SK-MEL-5 (cell line): Measurements from ENCODE around the gene HSF5. TPM values are rescaled to one million over a fixed set of nuclear protein-coding genes. Genes with fewer than 3 reads are reported as not detected.

Source experiments
- total RNA-seq: library from RNA; depleted of rRNA; stranded (reverse); fragments of >200 nt; shearing (Covaris generic); gene quantifications from 2 replicates; pipeline ENCODE4 v1.2.3, GENCODE V29; 2014; rRNA removed

HSF5 gene
- total RNA-seq, 1 experiment from 2014 or later = not detected

Other genes starting within 250 kb of the HSF5 start
- gene LPO, start 249.8 kb downstream of the HSF5 start, total RNA-seq = not detected in 2 replicates
- not detected in 2 replicates for gene MPO, start 207.5 kb downstream of the HSF5 start, total RNA-seq
- not detected in 2 replicates for gene TSPOAP1, start 159.6 kb downstream of the HSF5 start, total RNA-seq
- gene SUPT4H1, start 136.2 kb downstream of the HSF5 start, total RNA-seq = 102 and 118 TPM in 2 replicates
- gene RNF43, start 70.9 kb downstream of the HSF5 start, total RNA-seq = 5.2 and 5.6 TPM in 2 replicates
- gene MTMR4, start 26.2 kb upstream of the HSF5 start, total RNA-seq = 62.3 and 70.7 TPM in 2 replicates
- gene TEX14, start 203.6 kb upstream of the HSF5 start, total RNA-seq = 0.55 and 2.9 TPM in 2 replicates
- 69.6 and 80.3 TPM in 2 replicates for gene RAD51C, start 204.2 kb upstream of the HSF5 start, total RNA-seq